ENCODE measurements around the gene PGM2. TPM values are rescaled to one million over a fixed set of nuclear protein-coding genes. Genes with fewer than 3 reads are reported as not detected.

PGM2 gene
- total RNA-seq, 4 donors from 2014 or later, result 37.4 to 45.6 (median 39.9) TPM

DNA sequence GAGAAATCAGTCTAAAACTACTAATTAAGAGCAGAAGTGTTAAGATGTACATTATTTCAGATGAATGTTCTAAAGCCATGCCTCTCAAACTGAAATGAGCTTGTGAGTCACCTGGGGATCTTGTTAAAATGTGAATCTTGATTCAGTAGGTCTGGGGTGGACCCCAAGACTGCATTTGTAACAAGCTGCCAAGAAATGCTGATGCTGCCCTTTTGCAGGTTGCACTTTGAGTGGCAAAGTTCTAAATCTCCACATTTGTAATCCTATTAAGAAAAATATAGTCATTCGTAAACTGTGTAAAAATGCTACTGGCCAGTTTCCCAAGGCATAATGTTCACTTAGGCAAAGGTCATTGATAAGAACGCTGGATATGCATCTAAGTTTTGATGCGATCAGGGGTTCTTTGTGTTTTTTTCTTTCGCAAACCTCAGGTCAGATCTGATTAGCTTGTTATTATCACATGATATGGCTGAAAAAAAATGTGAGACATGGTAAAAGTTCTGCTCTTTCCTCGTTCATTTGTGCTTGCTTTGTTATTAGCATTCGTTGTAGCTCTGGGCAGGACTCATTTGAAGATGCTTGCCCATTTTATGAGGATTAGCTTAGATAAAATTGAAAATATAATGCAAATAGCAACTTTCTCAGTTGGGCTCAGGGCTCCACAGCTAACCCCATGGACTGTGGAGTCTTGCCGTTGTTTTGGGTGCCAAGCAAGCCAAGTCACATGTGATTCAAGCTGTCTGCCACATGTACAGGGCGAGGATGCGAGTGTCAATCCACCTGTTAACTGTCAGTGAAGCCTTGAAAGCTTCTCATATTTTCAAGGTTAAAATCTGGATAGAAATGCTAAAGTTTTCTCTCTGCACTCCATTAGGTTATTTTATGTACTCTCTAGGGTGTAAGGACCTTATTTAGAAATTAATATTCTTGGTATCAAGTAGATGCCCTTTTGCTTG, 76.5 kb downstream of the PGM2 start:
- peak overlapping the region in 1 of 2 donors; percentile 34 for H3K27ac ChIP-seq
- no peaks in the 10 kb centered on the region for H3K27me3 ChIP-seq
- H3K36me3 ChIP-seq, result no peaks in the 10 kb centered on the region
- H3K4me1 ChIP-seq, result peaks cover 3 to 4% of the 10 kb centered on the region in 2 donors
- TF ChIP-seq POLR2A (IDR thresholded peaks at IDR 0.05), result no peak
- TF ChIP-seq, protein P1, sequence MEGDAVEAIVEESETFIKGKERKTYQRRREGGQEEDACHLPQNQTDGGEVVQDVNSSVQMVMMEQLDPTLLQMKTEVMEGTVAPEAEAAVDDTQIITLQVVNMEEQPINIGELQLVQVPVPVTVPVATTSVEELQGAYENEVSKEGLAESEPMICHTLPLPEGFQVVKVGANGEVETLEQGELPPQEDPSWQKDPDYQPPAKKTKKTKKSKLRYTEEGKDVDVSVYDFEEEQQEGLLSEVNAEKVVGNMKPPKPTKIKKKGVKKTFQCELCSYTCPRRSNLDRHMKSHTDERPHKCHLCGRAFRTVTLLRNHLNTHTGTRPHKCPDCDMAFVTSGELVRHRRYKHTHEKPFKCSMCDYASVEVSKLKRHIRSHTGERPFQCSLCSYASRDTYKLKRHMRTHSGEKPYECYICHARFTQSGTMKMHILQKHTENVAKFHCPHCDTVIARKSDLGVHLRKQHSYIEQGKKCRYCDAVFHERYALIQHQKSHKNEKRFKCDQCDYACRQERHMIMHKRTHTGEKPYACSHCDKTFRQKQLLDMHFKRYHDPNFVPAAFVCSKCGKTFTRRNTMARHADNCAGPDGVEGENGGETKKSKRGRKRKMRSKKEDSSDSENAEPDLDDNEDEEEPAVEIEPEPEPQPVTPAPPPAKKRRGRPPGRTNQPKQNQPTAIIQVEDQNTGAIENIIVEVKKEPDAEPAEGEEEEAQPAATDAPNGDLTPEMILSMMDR (IDR thresholded peaks at IDR 0.05), result no peak
- H3K4me3 ChIP-seq, result no peak overlapping the region
- no peak for DNase-seq
- intact Hi-C loops (cut with DNase I; ENCODE audit: low total_unique reads), result no loop called here
- H3K9me3 ChIP-seq, result no peaks in the 10 kb centered on the region

DNA sequence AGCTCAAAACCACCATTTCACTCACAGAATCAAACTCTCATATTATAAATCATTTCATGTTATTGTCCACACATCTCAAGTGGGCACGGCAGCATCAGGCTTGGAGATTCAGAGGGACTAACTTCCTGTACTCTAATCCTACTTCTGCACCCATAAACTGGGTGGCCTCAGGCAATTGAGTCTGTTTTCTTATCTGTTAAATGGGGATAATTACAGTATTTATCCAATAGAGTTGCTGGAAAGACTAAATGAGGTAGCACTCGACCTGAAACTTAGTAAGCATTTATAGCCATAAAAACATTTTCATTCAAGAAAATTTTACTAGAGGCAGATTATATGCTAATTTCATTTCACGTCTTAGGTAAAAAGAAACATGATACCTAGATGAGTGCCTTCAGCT, 77.4 kb downstream of the PGM2 start:
- Histone ChIP-seq H3K4me1 (peaks cover 5 to 8% of the 10 kb centered on the region in 2 donors), H3K36me3 (no peaks in the 10 kb centered on the region), H3K27ac (peak overlapping the region in 1 of 2 donors; percentile 34), H3K27me3 (no peaks in the 10 kb centered on the region), H3K4me3 (no peak overlapping the region), H3K9me3 (no peaks in the 10 kb centered on the region)
- TF ChIP-seq, protein P1 (IDR thresholded peaks at IDR 0.05), result no peak
- no peak for TF ChIP-seq POLR2A (IDR thresholded peaks at IDR 0.05)
- intact Hi-C loops (cut with DNase I; ENCODE audit: low total_unique reads), result no loop called here
- no peak for DNase-seq

DNA sequence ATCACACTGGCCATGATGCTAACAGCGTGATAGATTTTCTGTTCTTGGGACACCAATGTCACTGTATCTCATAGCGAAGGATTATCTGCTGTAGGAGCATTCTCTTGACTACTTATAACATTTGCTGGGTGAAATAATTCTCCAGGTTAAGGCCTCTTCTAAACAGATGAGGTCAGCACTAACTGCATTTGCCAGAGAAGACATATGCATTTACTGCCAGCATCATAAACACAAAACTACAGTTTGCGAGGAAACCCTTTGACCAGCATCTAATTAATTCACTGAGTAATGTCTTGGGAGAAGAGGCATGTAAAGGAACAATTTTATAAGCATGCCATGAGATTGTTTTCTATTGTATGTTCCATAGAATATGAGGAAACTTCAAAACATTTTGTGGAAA, 78.3 kb downstream of the PGM2 start:
- no peaks in the 10 kb centered on the region for H3K36me3 ChIP-seq
- intact Hi-C loops (cut with DNase I; ENCODE audit: low total_unique reads), result no loop called here
- no peak for DNase-seq
- no peaks in the 10 kb centered on the region for H3K27me3 ChIP-seq
- no peak for TF ChIP-seq POLR2A (IDR thresholded peaks at IDR 0.05)
- TF ChIP-seq, protein P1 (IDR thresholded peaks at IDR 0.05), result no peak
- H3K4me3 ChIP-seq, result no peak overlapping the region
- H3K9me3 ChIP-seq, result no peaks in the 10 kb centered on the region
- peak overlapping the region in 1 of 2 donors; percentile 34 for H3K27ac ChIP-seq
- H3K4me1 ChIP-seq, result peaks cover 5 to 8% of the 10 kb centered on the region in 2 donors

DNA sequence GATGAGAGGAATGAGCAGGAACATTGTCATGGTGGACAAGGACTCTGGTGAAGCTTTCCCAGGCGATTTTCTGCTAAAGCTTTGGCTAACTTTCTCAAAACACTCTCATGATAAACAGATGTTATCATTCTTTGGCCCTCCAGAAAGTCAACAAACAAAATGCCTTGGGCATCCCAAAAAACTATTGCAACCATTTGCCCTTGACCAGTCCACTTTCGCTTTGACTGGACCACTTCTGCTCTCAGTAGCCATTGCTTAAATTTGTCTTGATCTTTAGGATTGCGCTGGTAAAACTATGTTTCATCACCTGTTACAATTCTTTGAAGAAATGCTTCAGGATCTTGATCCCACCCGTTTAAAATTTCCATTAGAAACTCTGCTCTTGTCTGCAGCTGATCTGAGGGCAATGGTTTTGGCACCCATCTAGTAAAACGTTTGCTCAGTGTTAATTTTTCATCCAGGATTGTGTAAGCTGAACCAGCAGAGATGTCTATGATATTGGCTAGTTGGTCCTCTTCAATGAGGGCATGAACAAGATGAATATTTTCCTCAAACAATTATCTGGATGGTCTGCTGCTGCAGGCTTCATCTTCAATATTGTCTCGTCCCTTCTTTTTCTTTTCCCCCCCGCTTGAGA, 79.2 kb downstream of the PGM2 start:
- Histone ChIP-seq H3K9me3 (no peaks in the 10 kb centered on the region), H3K4me1 (peaks cover 8% of the 10 kb centered on the region in 2 donors), H3K36me3 (no peaks in the 10 kb centered on the region), H3K4me3 (no peak overlapping the region), H3K27me3 (no peaks in the 10 kb centered on the region), H3K27ac (no peak overlapping the region)
- TF ChIP-seq, protein P1 (IDR thresholded peaks at IDR 0.05), result no peak
- no peak for TF ChIP-seq POLR2A (IDR thresholded peaks at IDR 0.05)
- intact Hi-C loops (cut with DNase I; ENCODE audit: low total_unique reads), result no loop called here
- DNase-seq, result no peak
